Kidney (tissue), 14 donors: ENCODE measurements around the gene MTTP. TPM values are rescaled to one million over a fixed set of nuclear protein-coding genes. Genes with fewer than 3 reads are reported as not detected.
A peak's percentile ranks its signal among the peaks of the same experiment; 100 is the strongest.

Source experiments
- DNase-seq, 5 donors: peaks; one replicate each; pipeline ENCODE4 v3.0.0-alpha.2; 2013 to 2020
- FAIRE-seq: peaks from 2 replicates; lab custom pipeline; 2012; peaks lifted over from hg19 to GRCh38; lab: Jason Lieb, UNC
- H3K27ac ChIP-seq, 2 donors: one replicate each; pipeline ENCODE4 v1.7.0; 2013; ENCODE audit warnings: low read depth in 2 of 2, low read length in 2 of 2, inconsistent platforms in 1 of 2
- H3K27me3 ChIP-seq: one replicate; pipeline ENCODE4 v1.7.1; 2013; ENCODE audit warnings: low read length, inconsistent platforms; ENCODE audit not compliant: control insufficient read depth, insufficient read depth
- H3K36me3 ChIP-seq, 3 donors: one replicate each; pipeline versions ENCODE4 v1.7.0 to v1.7.1; 2013; ENCODE audit warnings: low read length in 3 of 3, control low read depth in 1 of 3, inconsistent platforms in 1 of 3; ENCODE audit not compliant: insufficient read depth in 3 of 3, control insufficient read depth in 2 of 3
- H3K4me1 ChIP-seq, 3 donors: one replicate each; pipeline versions ENCODE4 v1.7.0 to v1.7.1; 2013; ENCODE audit warnings: low read length in 3 of 3, inconsistent platforms in 1 of 3, low read depth in 1 of 3; ENCODE audit not compliant: control insufficient read depth in 2 of 3, insufficient read depth in 2 of 3
- H3K4me3 ChIP-seq, 3 donors: one replicate each; pipeline versions ENCODE4 v1.7.0 to v1.8.1; 2013; ENCODE audit warnings: low read length in 3 of 3, control low read depth in 1 of 3, inconsistent platforms in 1 of 3
- H3K9ac ChIP-seq, 3 donors: one replicate each; pipeline versions ENCODE4 v1.7.0 to v1.7.1; 2013; ENCODE audit warnings: low read length in 3 of 3, control low read depth in 1 of 3, inconsistent platforms in 1 of 3
- H3K9me3 ChIP-seq, 3 donors: one replicate each; pipeline versions ENCODE4 v1.7.0 to v1.7.1; 2013; ENCODE audit warnings: low read length in 3 of 3, control low read depth in 1 of 3, inconsistent platforms in 1 of 3; ENCODE audit not compliant: control insufficient read depth in 2 of 3, insufficient read depth in 1 of 3
- intact Hi-C: fragments of 100-400 bp; cut with DNase I; formaldehyde crosslinking; loops from one replicate; pipeline ENCODE4 v1.11.1; 2022
- polyA plus RNA-seq: library from polyadenylated mRNA; stranded (reverse); fragments of 350-450 nt; fragmentation: Illumina TruSeq; extraction: RNeasy Lipid Tissue Mini Kit (QIAGEN cat#74804); gene quantifications from one replicate; pipeline ENCODE4 v1.2.3, GENCODE V29; 2014; ENCODE audit warnings: low read depth, low replicate concordance; ENCODE audit not compliant: insufficient read depth
- total RNA-seq: library from RNA; stranded (reverse); fragmentation: NEBNext Ultra II Directional; extraction: Animal tissue kit (Norgen Biotek cat#: 25700); gene quantifications from one replicate; pipeline ENCODE4 v1.2.1, GENCODE V29; 2021
- TF ChIP-seq, protein P1 (sequence below): IDR thresholded peaks from 3 replicates; pipeline ENCODE4 v1.5.1; 2012; ENCODE audit warnings: mild to moderate bottlenecking, moderate library complexity, borderline replicate concordance; ENCODE audit not compliant: insufficient read depth; ENCODE audit errors: extremely low read depth
- donor health status: control.
- donor health status: control.
- donor health status: control.
- donor health status: control.
- donor health status: control.
- donor health status: DM: yes; HTN: yes; CAD: no.
- donor health status: Normal renal cell carcinoma (clear cell type).

The MTTP gene
- total and polyA plus RNA-seq, 2 donors from 2014 or later = 0.19 to 5.8 TPM

DNA sequence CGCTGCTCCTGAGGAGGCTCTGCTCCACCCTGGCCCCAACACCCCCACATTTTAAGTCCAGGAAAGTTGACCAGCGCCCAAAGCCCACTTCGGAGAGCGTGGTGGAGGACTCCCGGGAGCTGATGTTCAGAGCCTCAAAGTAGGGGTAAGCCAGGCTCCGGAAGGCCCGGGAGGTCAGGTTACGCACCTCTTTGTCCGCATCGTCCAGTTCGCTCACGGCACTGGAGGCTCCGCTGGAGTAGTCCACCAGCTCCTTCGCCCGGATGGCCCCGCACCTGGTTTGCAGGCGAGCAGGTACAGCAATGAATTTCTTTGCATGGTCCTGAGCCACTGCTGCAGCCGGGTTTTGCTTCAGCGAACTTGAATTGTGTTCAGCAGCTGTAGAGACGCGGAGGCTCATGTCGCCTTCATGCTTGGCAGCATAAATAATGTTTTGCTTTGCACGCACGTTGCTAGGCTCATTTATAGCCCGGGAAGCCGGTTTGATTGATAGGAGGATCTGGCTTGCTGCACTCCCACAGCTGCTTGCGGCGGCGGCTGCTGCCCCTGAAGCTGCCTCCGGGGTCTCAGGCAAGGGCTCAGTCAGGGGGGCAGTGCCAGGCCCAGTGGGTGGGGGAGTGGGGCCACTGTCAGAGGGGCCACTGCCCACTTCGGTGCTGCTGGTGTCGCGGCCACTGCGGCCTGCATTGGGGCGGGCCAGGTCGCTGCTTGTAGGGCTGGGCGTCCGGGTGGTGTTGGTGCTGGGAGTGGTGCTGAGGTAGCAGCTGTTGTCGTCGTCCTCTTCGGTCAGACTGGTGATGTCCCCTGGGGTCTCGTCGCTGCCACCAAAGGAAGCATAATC, 78.2 kb downstream of the MTTP start:
- FAIRE-seq (no peak), DNase-seq (peak; percentile 77 to 95 (median 94))
- Histone ChIP-seq H3K36me3 (no peaks in the 10 kb centered on the region), H3K27me3 (no peaks in the 10 kb centered on the region), H3K4me1 (peaks cover 0 to 4% (median 0%) of the 10 kb centered on the region in 3 donors), H3K4me3 (peak overlapping the region in 1 of 3 donors; percentile 34), H3K27ac (peak overlapping the region in 1 of 2 donors; percentile 14), H3K9ac (no peak overlapping the region), H3K9me3 (no peaks in the 10 kb centered on the region)
- intact Hi-C loops = no loop called here
- TF ChIP-seq, protein P1, sequence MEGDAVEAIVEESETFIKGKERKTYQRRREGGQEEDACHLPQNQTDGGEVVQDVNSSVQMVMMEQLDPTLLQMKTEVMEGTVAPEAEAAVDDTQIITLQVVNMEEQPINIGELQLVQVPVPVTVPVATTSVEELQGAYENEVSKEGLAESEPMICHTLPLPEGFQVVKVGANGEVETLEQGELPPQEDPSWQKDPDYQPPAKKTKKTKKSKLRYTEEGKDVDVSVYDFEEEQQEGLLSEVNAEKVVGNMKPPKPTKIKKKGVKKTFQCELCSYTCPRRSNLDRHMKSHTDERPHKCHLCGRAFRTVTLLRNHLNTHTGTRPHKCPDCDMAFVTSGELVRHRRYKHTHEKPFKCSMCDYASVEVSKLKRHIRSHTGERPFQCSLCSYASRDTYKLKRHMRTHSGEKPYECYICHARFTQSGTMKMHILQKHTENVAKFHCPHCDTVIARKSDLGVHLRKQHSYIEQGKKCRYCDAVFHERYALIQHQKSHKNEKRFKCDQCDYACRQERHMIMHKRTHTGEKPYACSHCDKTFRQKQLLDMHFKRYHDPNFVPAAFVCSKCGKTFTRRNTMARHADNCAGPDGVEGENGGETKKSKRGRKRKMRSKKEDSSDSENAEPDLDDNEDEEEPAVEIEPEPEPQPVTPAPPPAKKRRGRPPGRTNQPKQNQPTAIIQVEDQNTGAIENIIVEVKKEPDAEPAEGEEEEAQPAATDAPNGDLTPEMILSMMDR = no peak

DNA sequence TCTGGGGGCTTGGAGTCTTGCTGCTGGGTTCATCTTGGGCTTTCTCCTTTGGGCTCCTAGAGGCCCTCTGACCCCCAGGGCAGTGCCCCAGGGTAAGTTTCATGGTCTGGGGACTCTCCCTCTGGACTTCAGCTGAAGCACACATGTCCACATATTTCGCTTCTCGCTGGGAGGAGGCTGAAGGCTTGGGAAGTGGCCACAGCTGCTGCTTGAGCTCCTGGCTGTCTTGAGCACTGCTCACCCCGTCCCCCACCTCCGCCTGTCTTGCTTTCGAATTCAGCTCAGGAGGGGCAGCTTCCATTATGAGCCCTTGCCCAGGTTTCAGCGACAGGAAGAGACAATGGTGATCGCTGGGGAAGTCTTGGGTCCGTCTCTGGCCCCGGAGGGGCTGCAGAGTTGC, 79.3 kb downstream of the MTTP start:
- Histone ChIP-seq H3K36me3 (no peaks in the 10 kb centered on the region), H3K27ac (no peak overlapping the region), H3K4me1 (peaks cover 0 to 4% (median 0%) of the 10 kb centered on the region in 3 donors), H3K4me3 (no peak overlapping the region), H3K9me3 (no peaks in the 10 kb centered on the region), H3K27me3 (no peaks in the 10 kb centered on the region), H3K9ac (no peak overlapping the region)
- DNase-seq (peak in 1 of 5 donors; percentile 45), FAIRE-seq (no peak)
- TF ChIP-seq, protein P1 = no peak
- intact Hi-C loops = no loop called here

DNA sequence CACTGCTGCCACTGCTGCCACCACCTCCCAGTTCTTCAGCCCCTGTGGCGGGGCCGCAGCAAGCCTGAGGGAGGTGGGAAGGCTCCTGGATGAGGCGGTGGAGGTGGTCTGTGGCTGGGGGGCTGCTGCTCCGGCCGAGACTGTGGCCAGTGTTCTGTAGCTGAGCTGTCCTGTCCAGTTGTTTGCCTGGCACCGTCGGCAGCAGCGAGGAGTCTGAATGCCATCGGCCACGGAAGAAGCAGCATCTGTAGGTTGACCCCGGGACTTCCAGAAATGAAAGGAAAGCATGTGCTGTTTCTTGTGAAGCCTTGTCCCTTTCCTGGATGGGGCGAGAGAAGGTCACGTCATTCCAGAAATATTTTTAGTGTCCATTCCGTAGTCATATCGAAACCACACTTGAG, 79.7 kb downstream of the MTTP start:
- FAIRE-seq = no peak
- H3K9ac ChIP-seq = no peak overlapping the region
- no peak overlapping the region for H3K4me3 ChIP-seq
- DNase-seq = peak in 2 of 5 donors; percentile 31 to 48
- no peaks in the 10 kb centered on the region for H3K9me3 ChIP-seq
- no peaks in the 10 kb centered on the region for H3K36me3 ChIP-seq
- intact Hi-C loops = no loop called here
- no peaks in the 10 kb centered on the region for H3K27me3 ChIP-seq
- peaks cover 0 to 4% (median 0%) of the 10 kb centered on the region in 3 donors for H3K4me1 ChIP-seq
- no peak overlapping the region for H3K27ac ChIP-seq
- TF ChIP-seq, protein P1 = no peak
